HG02840 (cell line): ENCODE results near the gene PKNOX1.
"Not testable (repeated sequence)": the region's sequence is repeated elsewhere in the genome, so short reads cannot be mapped to it uniquely, and the experiment has no call there.

Source experiments
- ATAC-seq: cut with Tn5 transposase; IDR thresholded peaks from one replicate; pipeline ENCODE4 v1.9.1; 2021; ENCODE audit warnings: mild to moderate bottlenecking, moderate library complexity, moderate number of reproducible peaks; ENCODE audit not compliant: unreplicated experiment, low FRiP score

Gene PKNOX1

GRCh38 chr21:43016728-43017127, 42.4 kb downstream of the PKNOX1 start:
- ATAC-seq: no peak

GRCh38 chr21:43018519-43018918, 44.2 kb downstream of the PKNOX1 start:
- ATAC-seq: no peak

GRCh38 chr21:43020177-43020576, 45.8 kb downstream of the PKNOX1 start:
- no peak for ATAC-seq

- no peak for ATAC-seq
These were observed 46.4 kb downstream of the PKNOX1 start for GRCh38 chr21:43020771-43021170.

GRCh38 chr21:43021191-43021590, 46.8 kb downstream of the PKNOX1 start:
- ATAC-seq: no peak

GRCh38 chr21:43021756-43022600, 47.6 kb downstream of the PKNOX1 start:
- no peak for ATAC-seq

- ATAC-seq: no peak
These were observed 48.8 kb downstream of the PKNOX1 start for GRCh38 chr21:43023175-43023574.

- ATAC-seq: no peak
These were observed 50.2 kb downstream of the PKNOX1 start for GRCh38 chr21:43024439-43025136.

- no peak for ATAC-seq
These were observed 51.3 kb downstream of the PKNOX1 start for GRCh38 chr21:43025636-43026180.

- ATAC-seq: no peak
These were observed 53.7 kb downstream of the PKNOX1 start for GRCh38 chr21:43027846-43028731.

GRCh38 chr21:43029785-43030184, 55.4 kb downstream of the PKNOX1 start:
- no peak for ATAC-seq

- ATAC-seq: no peak
These were observed 56.8 kb downstream of the PKNOX1 start for GRCh38 chr21:43031121-43031619.

- no peak for ATAC-seq
These were observed 59.7 kb downstream of the PKNOX1 start for GRCh38 chr21:43034101-43034500.

- ATAC-seq: no peak
These were observed 60.5 kb downstream of the PKNOX1 start for GRCh38 chr21:43034826-43035225.

GRCh38 chr21:43036889-43037288, 62.5 kb downstream of the PKNOX1 start:
- ATAC-seq: not testable (repeated sequence)

- not testable (repeated sequence) for ATAC-seq
These were observed 63.7 kb downstream of the PKNOX1 start for GRCh38 chr21:43037918-43038658.

GRCh38 chr21:43038659-43039044, 64.3 kb downstream of the PKNOX1 start:
- ATAC-seq: not testable (repeated sequence)

- not testable (repeated sequence) for ATAC-seq
These were observed 67.8 kb downstream of the PKNOX1 start for GRCh38 chr21:43042169-43042568.

- not testable (repeated sequence) for ATAC-seq
These were observed 68.9 kb downstream of the PKNOX1 start for GRCh38 chr21:43043291-43043690.

GRCh38 chr21:43044547-43044946, 70.2 kb downstream of the PKNOX1 start:
- not testable (repeated sequence) for ATAC-seq
